Naive thymus-derived CD8-positive, alpha-beta T cell (primary cell): ENCODE results near the gene HEBP2. TPM values are rescaled to one million over a fixed set of nuclear protein-coding genes. Genes with fewer than 3 reads are reported as not detected.

Experiments
- ATAC-seq, 2 donors: fragments of 150-1000 bp; cut with Tn5 transposase in 1 of 2; sonication (Bioruptor Pico), chemical (Tn5 transposase) in 1 of 2; 1 replicate in 1 of 2; 2 replicates in 1 of 2; pipeline ENCODE4 v1.10.0; 2021; ENCODE audit warnings: mild to moderate bottlenecking in 2 of 2, moderate library complexity in 2 of 2
- POLR2A ChIA-PET: fragments of 350-600 bp; sonication (Branson Sonifier 250); formaldehyde crosslinking; loops from one replicate; lab custom pipeline; 2021; ENCODE audit warnings: antibody characterized with exemption; lab: Charles Lee
- DNase-seq, 10 donors: peaks; one replicate each; pipeline versions ENCODE4 v3.0.0 to v3.0.0-alpha.2; 2020 to 2022
- H3K27ac Mint-ChIP-seq, 10 donors: one replicate each; pipeline ENCODE4 v1.8.0; 2020 to 2022; ENCODE audit warnings: mild to moderate bottlenecking in 10 of 10, mixed read lengths in 10 of 10, moderate library complexity in 4 of 10, inconsistent platforms in 1 of 10
- H3K27me3 Mint-ChIP-seq, 5 donors: one replicate each; pipeline ENCODE4 v1.8.0; 2021 to 2022; ENCODE audit warnings: mixed read lengths in 5 of 5
- H3K36me3 Mint-ChIP-seq, 3 donors: one replicate each; pipeline ENCODE4 v1.8.0; 2020 to 2022; ENCODE audit warnings: mixed read lengths in 3 of 3, mild to moderate bottlenecking in 2 of 3, inconsistent platforms in 1 of 3
- H3K4me1 Mint-ChIP-seq, 4 donors: one replicate each; pipeline ENCODE4 v1.8.0; 2021 to 2022; ENCODE audit warnings: mixed read lengths in 4 of 4
- H3K4me3 Mint-ChIP-seq, 10 donors: one replicate each; pipeline ENCODE4 v1.8.0; 2020 to 2022; ENCODE audit warnings: mild to moderate bottlenecking in 10 of 10, mixed read lengths in 10 of 10, moderate library complexity in 6 of 10, inconsistent platforms in 1 of 10
- H3K9me3 Mint-ChIP-seq, 9 donors: one replicate each; pipeline ENCODE4 v1.8.0; 2020 to 2022; ENCODE audit warnings: mixed read lengths in 9 of 9, mild to moderate bottlenecking in 3 of 9, inconsistent platforms in 1 of 9, moderate library complexity in 1 of 9
- microRNA-seq: library from miRNA; unstranded; fragments of <30 nt; microRNA quantifications from one replicate; pipeline ENCODE4 v1.2.0, GENCODE V29; 2022; ENCODE audit warnings: borderline microRNAs expressed
- polyA plus RNA-seq, 3 donors: library from polyadenylated mRNA; unstranded; fragments of 300-500 nt; fragmentation: Illumina TruSeq; gene quantifications; one replicate each; pipeline ENCODE4 v1.2.3, GENCODE V29; 2021
- total RNA-seq, 8 experiments: library from RNA in 2 of 8; stranded (reverse) in 2 of 8; gene quantifications; one replicate each; pipeline ENCODE4 v1.2.3 and lab custom pipeline; 2021 to 2026

The HEBP2 gene
- total and polyA plus RNA-seq, 5 experiments from 2014 or later: 26.2 to 50.2 (median 30.9) TPM

- H3K27me3 Mint-ChIP-seq: peaks cover 0 to 11% (median 3%) of the 10 kb centered on the region in 5 donors
- H3K9me3 Mint-ChIP-seq: no peaks in the 10 kb centered on the region
- H3K36me3 Mint-ChIP-seq: no peaks in the 10 kb centered on the region
- ATAC-seq: no peak
- H3K27ac Mint-ChIP-seq: no peak overlapping the region
- no peak for DNase-seq
- H3K4me1 Mint-ChIP-seq: no peaks in the 10 kb centered on the region
- POLR2A ChIA-PET: no interaction called here
- H3K4me3 Mint-ChIP-seq: no peak overlapping the region
These were observed 64.4 kb downstream of the HEBP2 start for GRCh38 chr6:138468320-138469015.

Small RNA genes lying within 50 kb of the gene (microRNA-seq; reads per million reads assigned to microRNA genes)
- not detected for gene MIR3145

Other genes with a start within 250 kb of the HEBP2 start
- gene ARFGEF3, start 242.3 kb upstream of the HEBP2 start, total RNA-seq: not detected
- gene ARFGEF3, start 242.3 kb upstream of the HEBP2 start, polyA plus RNA-seq: not detected
- not detected for gene PBOV1, start 185.7 kb upstream of the HEBP2 start, total RNA-seq
- gene PBOV1, start 185.7 kb upstream of the HEBP2 start, polyA plus RNA-seq: not detected
- not detected for gene SMIM28, start 26.3 kb upstream of the HEBP2 start, total RNA-seq
- gene SMIM28, start 26.3 kb upstream of the HEBP2 start, polyA plus RNA-seq: not detected
- under 1 TPM; 0.05 to 0.08 TPM for gene NHSL1, start 95.3 kb downstream of the HEBP2 start, total RNA-seq
- not detected for gene NHSL1, start 95.3 kb downstream of the HEBP2 start, polyA plus RNA-seq